HG02884 (cell line): Measurements from ENCODE around the gene CYB5R4.
"Not testable (repeated sequence)": the region's sequence is repeated elsewhere in the genome, so short reads cannot be mapped to it uniquely, and the experiment has no call there.

ENCODE experiments used
- ATAC-seq: cut with Tn5 transposase; IDR thresholded peaks from one replicate; pipeline ENCODE4 v1.9.1; 2021; ENCODE audit warnings: mild to moderate bottlenecking, moderate library complexity; ENCODE audit not compliant: unreplicated experiment

The CYB5R4 gene

DNA sequence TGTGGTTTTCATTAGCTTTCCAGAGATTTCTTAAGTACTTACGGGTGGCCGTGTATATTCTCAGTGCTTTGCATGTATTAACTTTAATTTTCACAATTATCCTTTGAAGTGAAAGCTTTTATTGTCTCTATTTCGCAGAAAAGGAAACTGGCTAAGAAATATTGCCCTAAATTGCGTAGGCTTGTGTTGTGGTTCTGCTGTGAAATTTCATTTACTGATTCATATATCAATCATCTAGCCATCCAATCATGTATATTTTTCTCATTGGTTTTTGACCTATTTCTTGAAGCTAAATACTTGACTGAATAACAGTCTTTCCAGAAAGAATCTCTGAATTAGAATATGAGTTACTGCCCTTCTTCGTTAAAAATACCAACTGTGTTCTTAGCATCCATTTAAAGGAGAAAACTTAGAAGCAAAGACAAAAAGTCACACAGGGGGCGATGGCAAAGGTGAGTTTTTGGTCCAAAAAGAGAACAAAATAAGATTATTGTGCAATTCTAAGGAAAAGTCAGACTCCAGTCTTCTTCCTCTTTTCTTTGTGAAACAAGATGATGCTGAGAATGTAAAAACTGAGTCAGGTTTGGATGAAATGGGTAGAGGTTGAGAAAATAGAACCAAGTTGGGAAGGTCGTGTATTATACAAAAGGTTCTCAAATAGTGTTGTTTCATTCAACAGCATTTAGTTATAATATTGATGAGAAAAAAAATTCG lies 1.4 kb downstream of the CYB5R4 start:
- ATAC-seq: no peak

DNA sequence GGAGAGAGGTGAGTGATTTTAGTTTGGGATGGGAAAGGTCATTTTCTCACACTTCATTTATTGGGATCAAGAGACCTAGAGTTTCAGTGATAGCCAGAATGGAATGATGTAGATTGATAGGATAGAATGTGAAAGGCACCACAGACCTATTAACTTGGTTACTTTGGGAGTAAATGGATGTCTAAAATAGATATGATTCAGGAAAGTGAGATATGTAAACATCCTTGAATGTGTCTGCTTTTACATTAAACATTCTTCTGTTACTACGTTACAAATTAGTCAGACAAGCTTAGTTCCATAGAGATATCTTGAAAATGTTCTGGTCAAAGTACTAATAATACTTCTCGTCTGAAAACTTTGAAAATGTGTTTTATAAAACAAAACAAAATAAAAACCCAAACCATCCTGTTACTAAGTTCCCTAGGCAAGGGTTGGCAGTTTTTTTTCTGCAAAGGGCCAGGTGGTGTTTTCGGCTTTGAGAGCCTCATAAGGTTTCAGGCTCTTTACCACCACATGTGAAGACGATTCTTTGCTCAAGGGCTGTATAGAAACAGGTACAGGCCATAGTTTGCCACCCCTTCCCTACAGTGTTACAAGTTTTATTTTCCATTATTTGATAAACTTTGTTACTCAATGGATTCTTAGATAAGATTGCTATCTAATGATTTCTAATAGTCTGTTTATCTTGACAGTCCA lies 3.4 kb downstream of the CYB5R4 start:
- no peak for ATAC-seq

DNA sequence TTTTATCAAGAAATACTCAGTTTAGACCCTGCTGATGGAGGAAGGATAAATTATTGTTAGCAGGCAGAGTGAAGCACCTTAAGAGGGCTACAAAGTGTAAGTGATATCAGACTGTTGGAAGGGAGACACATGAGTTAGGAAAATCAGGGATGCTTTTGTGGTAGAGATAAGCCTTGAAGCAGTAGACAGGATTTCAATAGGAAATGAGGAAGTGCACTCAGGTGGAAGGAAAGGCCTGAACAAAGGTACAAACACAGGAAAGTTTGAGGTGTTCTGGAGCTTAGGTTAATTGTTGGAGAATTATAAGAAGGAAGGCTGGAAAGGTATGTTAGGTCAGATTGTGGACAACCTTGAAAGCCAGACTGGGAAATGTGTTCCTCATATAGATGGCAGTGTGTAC lies 7.6 kb downstream of the CYB5R4 start:
- ATAC-seq: no peak

DNA sequence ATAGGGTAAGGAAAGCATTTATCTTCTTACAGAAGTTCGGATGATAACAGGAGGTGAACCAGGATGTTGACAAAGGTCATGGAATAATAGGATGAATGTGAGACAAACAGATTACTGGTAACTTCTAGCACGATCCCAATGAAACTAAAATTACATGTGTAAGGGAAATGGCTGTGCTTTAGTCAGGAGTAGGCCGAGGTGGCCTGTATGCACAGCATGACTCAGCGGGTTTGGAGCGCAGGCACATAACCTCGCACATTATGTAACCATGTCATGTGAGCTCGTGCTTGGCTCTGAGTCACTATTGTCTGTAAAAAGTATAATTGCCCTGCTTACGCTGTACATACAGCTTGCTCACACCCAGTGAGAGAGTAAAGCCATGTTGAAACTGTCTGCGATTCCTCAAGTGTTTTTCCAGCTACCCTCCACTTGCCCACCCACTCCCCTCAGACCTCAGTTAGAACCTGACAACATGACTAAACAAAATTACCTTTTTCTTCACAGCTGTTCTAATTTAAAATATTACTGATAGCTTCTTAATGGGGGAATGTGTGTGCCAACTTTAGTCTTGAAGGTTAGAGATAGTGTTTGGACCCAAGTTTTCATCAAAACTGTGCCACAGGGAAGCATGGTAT lies 8.2 kb downstream of the CYB5R4 start:
- ATAC-seq: no peak

DNA sequence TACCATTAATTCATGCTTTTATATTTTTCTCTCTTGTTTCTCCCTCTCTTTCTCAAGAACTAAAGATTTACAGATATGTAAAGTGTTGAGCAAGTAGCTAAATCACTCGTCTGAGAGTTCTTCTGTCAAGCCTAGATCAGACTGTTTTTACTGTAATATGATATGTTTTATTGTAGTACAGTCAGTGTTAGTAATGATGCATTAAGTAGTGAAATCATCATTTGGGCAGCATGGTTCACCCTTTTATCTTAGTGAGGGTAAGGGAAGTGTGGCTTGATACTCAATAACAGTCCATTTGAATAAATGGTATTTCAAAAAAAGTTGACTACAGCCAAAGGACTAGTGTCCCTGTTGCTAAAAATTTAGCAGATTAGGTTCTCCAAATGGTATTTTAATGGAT lies 9.2 kb downstream of the CYB5R4 start:
- no peak for ATAC-seq

GRCh38 chr6:83870649-83871048 lies 11.2 kb downstream of the CYB5R4 start:
- ATAC-seq: no peak

DNA sequence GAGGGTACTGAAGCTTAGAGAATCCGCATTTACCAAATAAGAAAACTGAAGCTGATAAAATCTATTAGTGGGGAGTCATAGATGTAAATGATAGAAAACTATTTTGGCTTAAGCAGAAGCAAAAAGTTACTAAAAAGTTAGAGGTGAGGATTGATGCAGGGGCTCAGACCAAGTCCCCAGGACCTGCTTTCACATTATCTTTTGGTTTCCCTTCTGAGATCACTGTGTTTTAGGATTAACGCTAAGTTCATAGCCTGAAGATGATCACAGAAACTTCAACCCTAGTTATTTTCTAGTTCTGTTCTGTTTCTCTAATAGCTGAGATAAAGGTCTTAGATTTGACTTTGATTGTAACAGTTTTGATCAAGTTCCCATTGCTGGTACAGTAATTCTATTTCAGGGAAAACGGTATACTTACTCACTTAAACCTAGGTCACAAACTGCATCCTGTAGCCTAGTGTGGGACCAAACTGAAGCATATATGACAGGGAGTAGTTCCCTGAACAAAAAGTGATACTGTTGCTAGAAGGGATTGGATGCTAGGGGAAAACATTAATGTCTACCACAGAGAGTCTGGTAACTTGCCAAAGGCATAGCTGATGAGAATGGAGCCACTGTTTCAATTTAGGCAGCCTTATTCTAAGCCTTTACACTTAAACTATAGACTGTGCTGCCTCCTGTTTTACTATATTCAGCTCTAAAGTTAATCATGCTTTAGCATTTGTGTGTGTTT lies 13.1 kb downstream of the CYB5R4 start:
- no peak for ATAC-seq

DNA sequence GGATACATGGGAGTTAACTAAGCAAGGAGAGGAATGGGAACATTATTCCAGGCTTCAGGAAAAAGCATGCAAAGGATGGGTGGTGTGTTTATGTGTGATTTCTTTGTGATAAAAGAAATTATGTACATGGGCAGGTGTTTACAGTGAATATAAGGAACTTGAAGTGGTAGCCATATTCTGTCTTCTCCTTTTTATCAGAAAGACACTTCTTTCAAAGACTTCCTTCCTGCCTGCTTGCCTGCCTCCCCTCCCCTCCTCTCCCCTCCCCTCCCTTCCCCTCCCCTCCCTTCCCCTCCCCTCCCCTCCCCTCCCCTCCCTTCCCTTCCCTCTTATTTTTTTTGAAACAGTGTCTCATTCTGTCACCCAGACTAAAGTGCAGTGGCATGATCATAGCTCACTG lies 14.4 kb downstream of the CYB5R4 start:
- no peak for ATAC-seq

DNA sequence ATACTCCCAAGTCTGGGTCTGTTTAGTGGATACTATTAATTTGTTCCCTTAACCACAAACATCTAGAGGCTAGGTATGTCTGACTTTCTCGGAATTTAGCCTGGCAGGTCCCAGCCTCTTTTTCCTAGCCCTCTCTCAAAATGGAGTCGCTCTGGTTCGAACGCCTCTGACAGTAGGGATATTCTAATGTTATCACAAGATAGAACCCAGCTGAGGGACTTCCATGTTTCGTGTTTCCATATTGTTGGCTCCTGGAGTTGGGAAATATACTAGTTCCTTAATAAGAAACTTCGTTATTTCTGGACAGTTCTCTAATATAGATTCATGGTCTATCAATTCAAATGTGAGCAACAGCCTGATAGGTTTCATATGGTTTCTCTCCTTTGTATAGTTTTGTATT lies 16.4 kb downstream of the CYB5R4 start:
- ATAC-seq: no peak

GRCh38 chr6:83878902-83879644 lies 19.6 kb downstream of the CYB5R4 start:
- no peak for ATAC-seq

- no peak for ATAC-seq
Observed at GRCh38 chr6:83879746-83880145, 20.3 kb downstream of the CYB5R4 start.

DNA sequence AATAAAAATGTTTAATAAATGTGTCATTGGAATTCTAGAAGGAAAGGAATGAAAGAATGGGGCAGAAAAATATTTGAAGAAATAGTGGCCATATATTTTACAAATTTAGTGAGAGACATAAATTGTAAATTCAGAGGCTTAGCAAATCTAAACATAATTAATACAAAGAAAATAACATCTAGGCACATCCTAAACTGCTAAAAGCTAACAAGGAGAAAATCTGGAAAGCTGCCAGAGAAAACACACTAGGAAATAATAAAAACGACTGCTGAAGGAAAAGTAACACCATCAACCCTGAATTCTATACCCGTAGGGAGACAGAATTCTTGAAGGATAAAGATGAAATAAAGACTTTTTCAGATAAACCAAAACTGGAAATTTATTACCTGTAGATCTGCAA lies 23.8 kb downstream of the CYB5R4 start:
- ATAC-seq: no peak

- ATAC-seq: peak; percentile 88
Observed at GRCh38 chr6:83884523-83884922, 25.0 kb downstream of the CYB5R4 start.

- no peak for ATAC-seq
Observed at GRCh38 chr6:83885984-83886383, 26.5 kb downstream of the CYB5R4 start.

DNA sequence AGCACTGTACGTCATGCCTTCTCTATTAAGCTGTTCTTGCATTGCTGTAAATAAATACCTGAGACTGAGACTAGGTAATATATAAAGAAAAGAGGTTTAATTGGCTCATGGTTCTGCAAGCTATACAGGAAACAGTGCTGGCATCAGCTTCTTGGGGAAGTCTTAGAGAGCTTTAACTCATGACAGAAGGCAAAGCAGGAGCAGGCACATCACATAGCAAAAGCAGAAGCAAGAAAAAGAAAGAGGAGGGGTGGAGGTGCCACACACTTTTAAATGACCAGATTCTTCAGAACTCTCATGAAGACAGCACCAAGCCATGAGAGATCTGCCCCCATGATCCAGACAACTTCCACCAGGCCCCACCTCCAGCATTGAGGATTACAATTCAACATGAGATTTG lies 30.1 kb downstream of the CYB5R4 start:
- ATAC-seq: no peak

DNA sequence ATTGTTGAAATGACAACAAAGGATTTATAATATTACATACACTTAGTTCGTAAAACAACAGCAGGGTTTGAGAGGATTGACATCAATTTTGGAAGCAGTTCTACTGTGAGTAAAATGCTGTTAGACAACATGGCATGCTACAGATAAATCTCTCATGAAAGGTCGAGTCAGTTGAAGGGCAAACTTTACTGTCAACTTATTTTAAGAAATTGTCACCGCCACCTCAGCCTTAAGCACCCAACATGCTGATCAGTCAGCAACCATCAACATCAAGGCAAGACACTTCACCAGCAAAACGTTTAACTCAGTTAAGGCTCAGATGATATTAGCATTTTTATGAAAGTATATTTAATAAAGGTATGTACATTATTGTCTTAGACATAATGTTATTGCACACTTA lies 31.0 kb downstream of the CYB5R4 start:
- no peak for ATAC-seq

DNA sequence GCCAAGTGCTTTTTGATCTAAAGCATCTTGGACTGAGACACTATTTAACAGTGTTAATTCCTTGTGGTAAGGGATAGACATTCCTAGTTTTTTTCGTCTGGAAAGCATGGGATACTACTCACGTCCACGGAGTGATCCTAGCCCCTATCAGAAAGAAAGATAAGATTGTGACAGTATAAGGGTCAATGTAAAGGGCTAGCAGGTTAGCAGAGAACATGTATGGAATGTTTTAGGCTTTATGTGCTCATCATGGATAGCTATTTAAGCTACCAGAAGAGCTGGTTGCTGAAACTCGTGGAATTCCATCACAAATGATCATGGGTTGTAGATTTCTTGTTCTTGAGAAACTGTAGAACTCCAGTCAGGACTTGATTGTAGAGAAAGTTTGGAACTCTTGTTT lies 32.1 kb downstream of the CYB5R4 start:
- ATAC-seq: no peak

DNA sequence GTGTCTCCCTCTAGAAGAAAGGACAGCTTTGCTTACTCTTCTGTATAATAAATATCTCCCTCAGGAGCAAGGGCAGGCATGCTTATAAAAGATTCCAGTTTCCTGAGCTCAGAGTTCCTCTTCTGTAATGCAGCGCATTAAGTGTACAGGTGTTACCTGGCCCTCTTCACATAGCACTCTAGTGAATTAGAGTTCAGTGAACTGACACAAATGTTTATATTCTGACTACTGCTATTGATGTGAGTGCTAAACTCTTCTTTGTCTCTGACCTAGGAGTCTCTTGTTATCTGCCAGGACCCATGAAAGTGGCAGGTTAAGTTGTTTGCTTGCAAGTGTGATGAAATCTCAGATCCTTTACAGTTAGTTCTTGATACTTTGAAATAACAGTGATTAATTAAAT lies 33.5 kb downstream of the CYB5R4 start:
- ATAC-seq: no peak

GRCh38 chr6:83897094-83897493 lies 37.6 kb downstream of the CYB5R4 start:
- ATAC-seq: not testable (repeated sequence)

GRCh38 chr6:83901624-83902023 lies 42.1 kb downstream of the CYB5R4 start:
- no peak for ATAC-seq

GRCh38 chr6:83904395-83904794 lies 44.9 kb downstream of the CYB5R4 start:
- no peak for ATAC-seq
